ENCODE data around the gene EPS15. TPM values are rescaled to one million over a fixed set of nuclear protein-coding genes. Genes with fewer than 3 reads are reported as not detected.

The EPS15 gene
- total and polyA plus RNA-seq, 9 of the 15 experiments (the other 6 are each of a cell fraction or from before 2014, with no cell fraction given), result 23.1 to 69.0 (median 41.7) TPM

DNA sequence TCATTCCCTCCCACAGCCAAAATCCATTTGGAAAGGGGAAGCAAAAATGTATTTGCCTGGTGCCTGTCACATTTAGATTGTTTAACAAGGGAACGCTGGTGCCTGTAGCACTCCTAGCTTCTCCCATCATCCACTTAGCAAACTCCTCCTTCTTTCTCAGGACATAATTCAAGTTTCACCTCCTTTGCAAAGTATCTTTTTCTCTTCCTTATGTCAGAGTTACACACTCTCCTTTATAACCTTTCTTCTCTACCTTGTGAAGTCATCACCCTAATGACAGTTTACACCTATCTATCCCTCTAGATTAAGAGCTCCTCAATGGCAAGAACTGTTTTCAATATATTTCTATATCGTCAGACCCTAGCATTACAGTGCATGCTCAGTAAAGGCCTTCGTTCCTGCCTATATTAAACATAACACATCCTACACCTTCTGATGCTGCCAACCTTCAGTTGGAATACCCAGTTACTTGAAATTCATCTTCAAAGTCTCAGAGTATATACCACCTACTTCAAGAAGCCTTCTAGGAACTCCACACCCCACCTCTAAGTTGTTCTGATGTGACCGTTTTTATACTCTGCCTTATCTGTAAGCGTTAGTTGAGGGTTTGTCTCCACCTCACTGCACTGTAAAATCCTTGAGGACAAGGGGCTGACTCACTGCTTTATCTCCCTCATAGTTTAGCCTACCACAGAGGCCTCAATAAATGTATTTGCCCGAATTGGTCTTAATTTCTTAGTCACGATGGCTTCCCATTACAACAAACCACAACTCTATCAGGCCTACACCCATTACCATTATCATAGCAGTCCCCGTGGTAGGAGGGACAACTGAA lies 1.0 kb upstream of the EPS15 start (continued):
- TF ChIP-seq, protein P1, sequence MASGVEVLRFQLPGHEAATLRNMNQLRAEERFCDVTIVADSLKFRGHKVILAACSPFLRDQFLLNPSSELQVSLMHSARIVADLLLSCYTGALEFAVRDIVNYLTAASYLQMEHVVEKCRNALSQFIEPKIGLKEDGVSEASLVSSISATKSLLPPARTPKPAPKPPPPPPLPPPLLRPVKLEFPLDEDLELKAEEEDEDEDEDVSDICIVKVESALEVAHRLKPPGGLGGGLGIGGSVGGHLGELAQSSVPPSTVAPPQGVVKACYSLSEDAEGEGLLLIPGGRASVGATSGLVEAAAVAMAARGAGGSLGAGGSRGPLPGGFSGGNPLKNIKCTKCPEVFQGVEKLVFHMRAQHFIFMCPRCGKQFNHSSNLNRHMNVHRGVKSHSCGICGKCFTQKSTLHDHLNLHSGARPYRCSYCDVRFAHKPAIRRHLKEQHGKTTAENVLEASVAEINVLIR (CRISPR knock-in tag; IDR thresholded peaks at IDR 0.05), result no peak
- TF ChIP-seq ZNF780A (CRISPR knock-in tag; IDR thresholded peaks at IDR 0.05), result no peak
- TF ChIP-seq, protein P2, sequence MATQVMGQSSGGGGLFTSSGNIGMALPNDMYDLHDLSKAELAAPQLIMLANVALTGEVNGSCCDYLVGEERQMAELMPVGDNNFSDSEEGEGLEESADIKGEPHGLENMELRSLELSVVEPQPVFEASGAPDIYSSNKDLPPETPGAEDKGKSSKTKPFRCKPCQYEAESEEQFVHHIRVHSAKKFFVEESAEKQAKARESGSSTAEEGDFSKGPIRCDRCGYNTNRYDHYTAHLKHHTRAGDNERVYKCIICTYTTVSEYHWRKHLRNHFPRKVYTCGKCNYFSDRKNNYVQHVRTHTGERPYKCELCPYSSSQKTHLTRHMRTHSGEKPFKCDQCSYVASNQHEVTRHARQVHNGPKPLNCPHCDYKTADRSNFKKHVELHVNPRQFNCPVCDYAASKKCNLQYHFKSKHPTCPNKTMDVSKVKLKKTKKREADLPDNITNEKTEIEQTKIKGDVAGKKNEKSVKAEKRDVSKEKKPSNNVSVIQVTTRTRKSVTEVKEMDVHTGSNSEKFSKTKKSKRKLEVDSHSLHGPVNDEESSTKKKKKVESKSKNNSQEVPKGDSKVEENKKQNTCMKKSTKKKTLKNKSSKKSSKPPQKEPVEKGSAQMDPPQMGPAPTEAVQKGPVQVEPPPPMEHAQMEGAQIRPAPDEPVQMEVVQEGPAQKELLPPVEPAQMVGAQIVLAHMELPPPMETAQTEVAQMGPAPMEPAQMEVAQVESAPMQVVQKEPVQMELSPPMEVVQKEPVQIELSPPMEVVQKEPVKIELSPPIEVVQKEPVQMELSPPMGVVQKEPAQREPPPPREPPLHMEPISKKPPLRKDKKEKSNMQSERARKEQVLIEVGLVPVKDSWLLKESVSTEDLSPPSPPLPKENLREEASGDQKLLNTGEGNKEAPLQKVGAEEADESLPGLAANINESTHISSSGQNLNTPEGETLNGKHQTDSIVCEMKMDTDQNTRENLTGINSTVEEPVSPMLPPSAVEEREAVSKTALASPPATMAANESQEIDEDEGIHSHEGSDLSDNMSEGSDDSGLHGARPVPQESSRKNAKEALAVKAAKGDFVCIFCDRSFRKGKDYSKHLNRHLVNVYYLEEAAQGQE (IDR thresholded peaks at IDR 0.05; ENCODE audit: borderline replicate concordance), result no peak
- TF ChIP-seq, protein P2 (CRISPR knock-in tag; IDR thresholded peaks at IDR 0.05; ENCODE audit: low read depth), result no peak
- TF ChIP-seq, protein P3, sequence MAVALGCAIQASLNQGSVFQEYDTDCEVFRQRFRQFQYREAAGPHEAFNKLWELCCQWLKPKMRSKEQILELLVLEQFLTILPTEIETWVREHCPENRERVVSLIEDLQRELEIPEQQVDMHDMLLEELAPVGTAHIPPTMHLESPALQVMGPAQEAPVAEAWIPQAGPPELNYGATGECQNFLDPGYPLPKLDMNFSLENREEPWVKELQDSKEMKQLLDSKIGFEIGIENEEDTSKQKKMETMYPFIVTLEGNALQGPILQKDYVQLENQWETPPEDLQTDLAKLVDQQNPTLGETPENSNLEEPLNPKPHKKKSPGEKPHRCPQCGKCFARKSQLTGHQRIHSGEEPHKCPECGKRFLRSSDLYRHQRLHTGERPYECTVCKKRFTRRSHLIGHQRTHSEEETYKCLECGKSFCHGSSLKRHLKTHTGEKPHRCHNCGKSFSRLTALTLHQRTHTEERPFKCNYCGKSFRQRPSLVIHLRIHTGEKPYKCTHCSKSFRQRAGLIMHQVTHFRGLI (CRISPR knock-in tag; IDR thresholded peaks at IDR 0.05), result no peak
- TF ChIP-seq ZFP30 (CRISPR knock-in tag; IDR thresholded peaks at IDR 0.05; ENCODE audit: borderline replicate concordance), result no peak
- no peak for TF ChIP-seq CEBPB (tag; IDR thresholded peaks at IDR 0.05)
- TF ChIP-seq ZBTB7A (IDR thresholded peaks at IDR 0.05; ENCODE audit: borderline replicate concordance, control insufficient read depth, low read depth, low read length), result no peak
- TF ChIP-seq NR3C1 (CRISPR knock-in tag; IDR thresholded peaks at IDR 0.05), result no peak
- TF ChIP-seq, protein P4, sequence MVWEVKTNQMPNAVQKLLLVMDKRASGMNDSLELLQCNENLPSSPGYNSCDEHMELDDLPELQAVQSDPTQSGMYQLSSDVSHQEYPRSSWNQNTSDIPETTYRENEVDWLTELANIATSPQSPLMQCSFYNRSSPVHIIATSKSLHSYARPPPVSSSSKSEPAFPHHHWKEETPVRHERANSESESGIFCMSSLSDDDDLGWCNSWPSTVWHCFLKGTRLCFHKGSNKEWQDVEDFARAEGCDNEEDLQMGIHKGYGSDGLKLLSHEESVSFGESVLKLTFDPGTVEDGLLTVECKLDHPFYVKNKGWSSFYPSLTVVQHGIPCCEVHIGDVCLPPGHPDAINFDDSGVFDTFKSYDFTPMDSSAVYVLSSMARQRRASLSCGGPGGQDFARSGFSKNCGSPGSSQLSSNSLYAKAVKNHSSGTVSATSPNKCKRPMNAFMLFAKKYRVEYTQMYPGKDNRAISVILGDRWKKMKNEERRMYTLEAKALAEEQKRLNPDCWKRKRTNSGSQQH (CRISPR knock-in tag; IDR thresholded peaks at IDR 0.05), result peak; percentile 77
- TF ChIP-seq HNRNPUL1 (IDR thresholded peaks at IDR 0.05; ENCODE audit: low read length), result no peak
- TF ChIP-seq POLR2AphosphoS2 (IDR thresholded peaks at IDR 0.05; ENCODE audit: low read length), result no peak
- TF ChIP-seq SMARCE1 (IDR thresholded peaks at IDR 0.05), result peak; percentile 96
- peak; percentile 60; the same call in 1 of the 2 replicates for TF ChIP-seq STAT5A (IDR thresholded peaks at IDR 0.05; ENCODE audit: borderline replicate concordance, low read length)
- TF ChIP-seq SREBF1 (IDR thresholded peaks at IDR 0.05; ENCODE audit: borderline replicate concordance, low read depth, low read length), result no peak

All from K562 (cell line).